CD4-positive, alpha-beta T cell treated with Interleukin-2 at 100 ng/mL for 4 hours (primary cell): Measurements from ENCODE around the gene SLC1A3.

ENCODE experiments used
- DNase-seq: peaks from one replicate; pipeline ENCODE4 v3.0.0-alpha.2; 2020; ENCODE audit warnings: low spot score

Gene SLC1A3

GRCh38 chr5:36689225-36689624, 82.8 kb downstream of the SLC1A3 start:
- DNase-seq: no peak

- peak; percentile 49 for DNase-seq
These were observed 83.9 kb downstream of the SLC1A3 start for GRCh38 chr5:36690041-36690961.

- DNase-seq: no peak
These were observed 84.8 kb downstream of the SLC1A3 start for GRCh38 chr5:36691226-36691625.

- no peak for DNase-seq
These were observed 85.4 kb downstream of the SLC1A3 start for GRCh38 chr5:36691696-36692371.

- DNase-seq: peak; percentile 10
These were observed 86.7 kb downstream of the SLC1A3 start for GRCh38 chr5:36692791-36693763.

GRCh38 chr5:36694351-36694750, 87.9 kb downstream of the SLC1A3 start:
- no peak for DNase-seq

GRCh38 chr5:36696059-36696673, 89.8 kb downstream of the SLC1A3 start:
- DNase-seq: peak; percentile 11

GRCh38 chr5:36698031-36698430, 91.6 kb downstream of the SLC1A3 start:
- DNase-seq: no peak

GRCh38 chr5:36701085-36701698, 94.8 kb downstream of the SLC1A3 start:
- DNase-seq: no peak

GRCh38 chr5:36703245-36703860, 96.9 kb downstream of the SLC1A3 start:
- no peak for DNase-seq

- DNase-seq: no peak
These were observed 97.7 kb downstream of the SLC1A3 start for GRCh38 chr5:36704131-36704530.

GRCh38 chr5:36705055-36705454, 98.6 kb downstream of the SLC1A3 start:
- no peak for DNase-seq

GRCh38 chr5:36706662-36707061, 100.3 kb downstream of the SLC1A3 start:
- DNase-seq: no peak

GRCh38 chr5:36708996-36709395, 102.6 kb downstream of the SLC1A3 start:
- no peak for DNase-seq

GRCh38 chr5:36710039-36710438, 103.6 kb downstream of the SLC1A3 start:
- DNase-seq: no peak

GRCh38 chr5:36712706-36713105, 106.3 kb downstream of the SLC1A3 start:
- no peak for DNase-seq

GRCh38 chr5:36713541-36713940, 107.1 kb downstream of the SLC1A3 start:
- DNase-seq: no peak

GRCh38 chr5:36717131-36717695, 110.8 kb downstream of the SLC1A3 start:
- no peak for DNase-seq

GRCh38 chr5:36719282-36719681, 112.9 kb downstream of the SLC1A3 start:
- DNase-seq: no peak

GRCh38 chr5:36720688-36721087, 114.3 kb downstream of the SLC1A3 start:
- DNase-seq: no peak
